ENCODE measurements around the gene MPP7. TPM values are rescaled to one million over a fixed set of nuclear protein-coding genes. Genes with fewer than 3 reads are reported as not detected.
"Not testable (repeated sequence)": the region's sequence is repeated elsewhere in the genome, so short reads cannot be mapped to it uniquely, and the experiment has no call there.

The MPP7 gene
- total RNA-seq, result 20.1 to 21.7 TPM (median 21.0 TPM) in 3 replicates
- long read RNA-seq, partial matches to known transcripts, result 9 of 49 reads
- long read RNA-seq, other reads (novel, unspliced or antisense), result 40 of 49 reads

- TF ChIP-seq, protein P1, sequence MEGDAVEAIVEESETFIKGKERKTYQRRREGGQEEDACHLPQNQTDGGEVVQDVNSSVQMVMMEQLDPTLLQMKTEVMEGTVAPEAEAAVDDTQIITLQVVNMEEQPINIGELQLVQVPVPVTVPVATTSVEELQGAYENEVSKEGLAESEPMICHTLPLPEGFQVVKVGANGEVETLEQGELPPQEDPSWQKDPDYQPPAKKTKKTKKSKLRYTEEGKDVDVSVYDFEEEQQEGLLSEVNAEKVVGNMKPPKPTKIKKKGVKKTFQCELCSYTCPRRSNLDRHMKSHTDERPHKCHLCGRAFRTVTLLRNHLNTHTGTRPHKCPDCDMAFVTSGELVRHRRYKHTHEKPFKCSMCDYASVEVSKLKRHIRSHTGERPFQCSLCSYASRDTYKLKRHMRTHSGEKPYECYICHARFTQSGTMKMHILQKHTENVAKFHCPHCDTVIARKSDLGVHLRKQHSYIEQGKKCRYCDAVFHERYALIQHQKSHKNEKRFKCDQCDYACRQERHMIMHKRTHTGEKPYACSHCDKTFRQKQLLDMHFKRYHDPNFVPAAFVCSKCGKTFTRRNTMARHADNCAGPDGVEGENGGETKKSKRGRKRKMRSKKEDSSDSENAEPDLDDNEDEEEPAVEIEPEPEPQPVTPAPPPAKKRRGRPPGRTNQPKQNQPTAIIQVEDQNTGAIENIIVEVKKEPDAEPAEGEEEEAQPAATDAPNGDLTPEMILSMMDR (IDR thresholded peaks at IDR 0.05), result peak; percentile 78
- Mint-ChIP-seq H3K27me3 (ENCODE audit: low read depth) (peaks cover 31% of the 10 kb centered on the region), H3K36me3 (ENCODE audit: low read depth) (no peaks in the 10 kb centered on the region), H3K4me1 (ENCODE audit: low read depth) (peaks cover 42% of the 10 kb centered on the region), H3K9me3 (ENCODE audit: low read depth) (no peaks in the 10 kb centered on the region), H3K4me3 (ENCODE audit: unreplicated experiment) (peak within 1 kb of the TSS; percentile 91), H3K27ac (ENCODE audit: unreplicated experiment) (peak within 1 kb of the TSS; percentile 86)
- peak; percentile 97 for DNase-seq (ENCODE audit: low spot score)
These were observed at the start of gene MPP7 for GRCh38 chr10:28302638-28303488. TSS of gene MPP7 (minus strand) at chr10:28303064. CDS start at chr10:28238604, 64,460 bp downstream.

DNA sequence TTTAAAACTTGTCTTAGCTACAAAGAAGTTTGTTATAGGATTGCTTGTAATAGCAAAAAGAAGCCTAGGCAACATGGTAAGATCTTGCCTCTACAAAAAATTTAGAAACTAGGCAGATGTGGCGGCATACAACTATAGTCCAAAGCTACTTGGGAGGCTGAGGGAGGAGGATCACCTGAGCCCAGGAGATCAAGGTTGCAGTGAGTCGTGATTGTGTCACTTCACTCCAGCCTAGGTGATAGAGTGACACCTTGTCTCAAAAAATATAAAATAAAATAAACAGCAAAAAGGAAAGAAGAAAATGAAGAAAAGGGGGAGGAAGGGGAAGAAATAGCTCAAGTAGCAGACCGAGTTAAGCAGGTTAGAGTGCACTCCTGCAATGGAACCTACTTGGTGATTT is 47.0 kb upstream of the MPP7 start:
- H3K27ac Mint-ChIP-seq (ENCODE audit: unreplicated experiment), result no peak overlapping the region
- no peak overlapping the region for H3K4me3 Mint-ChIP-seq (ENCODE audit: unreplicated experiment)
- no peaks in the 10 kb centered on the region for H3K4me1 Mint-ChIP-seq (ENCODE audit: low read depth)
- H3K27me3 Mint-ChIP-seq (ENCODE audit: low read depth), result no peaks in the 10 kb centered on the region
- DNase-seq (ENCODE audit: low spot score), result no peak
- peaks cover 8% of the 10 kb centered on the region for H3K9me3 Mint-ChIP-seq (ENCODE audit: low read depth)
- H3K36me3 Mint-ChIP-seq (ENCODE audit: low read depth), result peaks cover 2% of the 10 kb centered on the region
- TF ChIP-seq, protein P1 (IDR thresholded peaks at IDR 0.05), result no peak

DNA sequence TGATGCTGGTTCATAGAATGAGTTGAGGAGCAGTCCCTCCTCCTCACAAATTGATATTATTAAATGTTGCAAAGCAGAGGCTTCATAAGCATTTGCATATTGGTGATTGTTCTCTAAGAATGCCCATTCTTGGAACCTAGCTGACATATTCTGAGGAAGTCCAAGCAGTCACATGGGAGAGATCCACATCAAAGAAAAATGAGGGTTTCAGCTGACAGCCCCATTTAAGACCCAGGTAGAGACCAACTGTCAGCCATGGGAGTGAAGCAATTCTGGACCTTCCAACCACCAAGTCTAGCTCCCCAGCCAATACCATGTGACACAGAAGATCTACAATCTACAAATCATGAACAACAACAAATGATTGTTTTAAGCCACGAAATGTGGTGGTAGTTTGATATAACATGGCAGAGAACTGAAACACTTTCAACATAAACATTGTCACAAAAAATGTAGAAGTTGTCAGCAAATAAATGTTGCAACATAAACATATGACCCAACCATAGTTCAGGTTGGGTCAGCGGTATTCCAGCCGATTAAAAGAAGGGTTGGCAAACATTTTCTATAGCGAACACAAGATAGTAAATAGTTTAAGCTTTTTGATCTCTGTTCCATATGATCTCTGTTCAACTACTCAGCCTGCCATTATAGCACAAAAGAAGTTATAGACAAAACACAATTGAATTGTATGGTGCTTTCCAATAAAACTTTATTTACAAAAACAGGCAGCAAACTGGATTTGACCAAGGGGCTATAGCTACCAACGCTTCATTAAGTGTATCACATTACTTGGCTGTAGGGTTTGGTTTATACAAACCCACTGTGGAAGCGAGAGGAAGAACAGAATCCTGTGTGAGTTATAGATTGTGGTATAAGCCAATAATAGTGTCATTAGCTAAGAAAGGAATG is 41.4 kb upstream of the MPP7 start:
- TF ChIP-seq, protein P1 (IDR thresholded peaks at IDR 0.05), result no peak
- Mint-ChIP-seq H3K27ac (ENCODE audit: unreplicated experiment) (no peak overlapping the region), H3K36me3 (ENCODE audit: low read depth) (peaks cover 3% of the 10 kb centered on the region), H3K4me3 (ENCODE audit: unreplicated experiment) (no peak overlapping the region), H3K4me1 (ENCODE audit: low read depth) (peaks cover 5% of the 10 kb centered on the region), H3K27me3 (ENCODE audit: low read depth) (no peaks in the 10 kb centered on the region), H3K9me3 (ENCODE audit: low read depth) (peaks cover 26% of the 10 kb centered on the region)
- DNase-seq (ENCODE audit: low spot score), result no peak

DNA sequence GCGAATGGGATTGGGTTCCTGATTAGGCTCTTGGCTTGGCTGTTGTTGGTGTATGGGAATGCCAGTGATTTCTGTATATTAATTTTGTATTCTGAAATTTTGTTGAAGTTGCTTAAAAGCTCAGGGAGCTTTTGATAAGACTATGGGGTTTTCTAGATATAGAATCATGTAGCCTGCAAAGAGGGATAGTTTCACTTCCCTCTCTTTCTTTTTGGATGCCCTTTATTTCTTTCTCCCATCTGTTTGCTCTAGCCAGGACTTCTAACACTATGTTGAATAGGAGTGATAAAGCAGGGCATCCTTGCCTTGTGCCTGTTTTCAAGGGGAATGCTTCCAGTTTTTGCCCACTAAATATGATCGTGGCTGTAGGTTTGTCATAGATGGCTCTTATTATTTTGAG is 40.4 kb upstream of the MPP7 start:
- DNase-seq (ENCODE audit: low spot score), result no peak
- Mint-ChIP-seq H3K4me1 (ENCODE audit: low read depth) (peaks cover 6% of the 10 kb centered on the region), H3K36me3 (ENCODE audit: low read depth) (peaks cover 3% of the 10 kb centered on the region), H3K27ac (ENCODE audit: unreplicated experiment) (no peak overlapping the region), H3K27me3 (ENCODE audit: low read depth) (no peaks in the 10 kb centered on the region), H3K4me3 (ENCODE audit: unreplicated experiment) (no peak overlapping the region), H3K9me3 (ENCODE audit: low read depth) (peaks cover 26% of the 10 kb centered on the region)
- TF ChIP-seq, protein P1 (IDR thresholded peaks at IDR 0.05), result no peak

- not testable (repeated sequence) for H3K27me3 Mint-ChIP-seq (ENCODE audit: low read depth); H3K4me3 Mint-ChIP-seq (ENCODE audit: unreplicated experiment); H3K27ac Mint-ChIP-seq (ENCODE audit: unreplicated experiment); H3K36me3 Mint-ChIP-seq (ENCODE audit: low read depth); DNase-seq (ENCODE audit: low spot score)
- peaks cover 19% of the 10 kb centered on the region for H3K9me3 Mint-ChIP-seq (ENCODE audit: low read depth)
- H3K4me1 Mint-ChIP-seq (ENCODE audit: low read depth), result peaks cover 18% of the 10 kb centered on the region
These were observed 38.8 kb upstream of the MPP7 start for GRCh38 chr10:28341679-28342078.
